Liver (tissue), 9 donors: Measurements from ENCODE around the gene HMGCL. TPM values are rescaled to one million over a fixed set of nuclear protein-coding genes. Genes with fewer than 3 reads are reported as not detected.

Experiments used
- DNase-seq: peaks from one replicate; pipeline ENCODE4 v3.0.0-alpha.2; 2017; ENCODE audit warnings: low spot score
- H3K27ac ChIP-seq, 2 donors: one replicate each; pipeline ENCODE4 v1.7.0; 2013; ENCODE audit warnings: inconsistent platforms in 2 of 2, low read length in 2 of 2, control low read depth in 1 of 2, low read depth in 1 of 2, mild to moderate bottlenecking in 1 of 2
- H3K27me3 ChIP-seq, 4 donors: one replicate each; pipeline versions ENCODE4 v1.6.1 to v1.7.0; 2013; ENCODE audit warnings: low read length in 3 of 4, inconsistent platforms in 1 of 4, mild to moderate bottlenecking in 1 of 4, moderate library complexity in 1 of 4; ENCODE audit not compliant: control insufficient read depth in 4 of 4, insufficient read depth in 4 of 4
- H3K36me3 ChIP-seq, 4 donors: one replicate each; pipeline versions ENCODE4 v1.6.1 to v1.7.0; 2013; ENCODE audit warnings: low read length in 3 of 4, mild to moderate bottlenecking in 3 of 4, low read depth in 1 of 4, moderate library complexity in 1 of 4; ENCODE audit not compliant: control insufficient read depth in 4 of 4, insufficient read depth in 3 of 4
- H3K4me1 ChIP-seq, 4 donors: one replicate each; pipeline versions ENCODE4 v1.6.1 to v1.7.0; 2013; ENCODE audit warnings: low read length in 3 of 4, mild to moderate bottlenecking in 3 of 4, moderate library complexity in 1 of 4; ENCODE audit not compliant: control insufficient read depth in 4 of 4, insufficient read depth in 4 of 4
- H3K4me3 ChIP-seq, 3 donors: one replicate each; pipeline versions ENCODE4 v1.6.1 to v1.7.0; 2013; ENCODE audit warnings: low read length in 3 of 3, control low read depth in 1 of 3, low read depth in 1 of 3, mild to moderate bottlenecking in 1 of 3
- H3K9ac ChIP-seq, 2 donors: one replicate each; pipeline ENCODE4 v1.7.0; 2013; ENCODE audit warnings: low read length in 2 of 2, mild to moderate bottlenecking in 2 of 2, moderate library complexity in 2 of 2, control low read depth in 1 of 2, low read depth in 1 of 2
- H3K9me3 ChIP-seq, 4 donors: one replicate each; pipeline versions ENCODE4 v1.6.1 to v1.7.0; 2013; ENCODE audit warnings: low read length in 3 of 4; ENCODE audit not compliant: control insufficient read depth in 4 of 4
- CTCF ChIP-seq: fragments of 150-350 bp; IDR thresholded peaks from 2 replicates; pipeline ENCODE4 v1.5.1; 2017; ENCODE audit warnings: improper control_type of control experiment, low read depth, low read length; ENCODE audit not compliant: missing input control
- EGR1 ChIP-seq, 2 donors: IDR thresholded peaks; 2 replicates each; pipeline ENCODE4 v1.6.1; 2016 to 2018; ENCODE audit warnings: antibody characterized with exemption in 2 of 2, low read depth in 2 of 2
- FOXA1 ChIP-seq: IDR thresholded peaks from 2 replicates; pipeline ENCODE4 v1.6.1; 2016; ENCODE audit warnings: antibody characterized with exemption
- FOXA2 ChIP-seq: IDR thresholded peaks from 2 replicates; pipeline ENCODE4 v1.6.1; 2016; ENCODE audit warnings: antibody characterized with exemption
- GABPA ChIP-seq, 2 donors: IDR thresholded peaks in 1 of 2; conservative IDR thresholded peaks in 1 of 2; 2 replicates each; pipeline ENCODE4 v1.6.1; 2016; ENCODE audit warnings: antibody characterized with exemption in 2 of 2, mild to moderate bottlenecking in 1 of 2, moderate library complexity in 1 of 2
- HNF4A ChIP-seq, 2 donors: conservative IDR thresholded peaks; 2 replicates each; pipeline ENCODE4 v1.6.1; 2016; ENCODE audit warnings: antibody characterized with exemption in 2 of 2, mild to moderate bottlenecking in 2 of 2
- HNF4G ChIP-seq: IDR thresholded peaks from 2 replicates; pipeline ENCODE4 v1.6.1; 2016; ENCODE audit warnings: antibody characterized with exemption
- JUND ChIP-seq, 2 donors: IDR thresholded peaks; 2 replicates each; pipeline ENCODE4 v1.6.1; 2016; ENCODE audit warnings: antibody characterized with exemption in 2 of 2
- NR2F2 ChIP-seq: IDR thresholded peaks from 2 replicates; pipeline ENCODE4 v1.6.1; 2016; ENCODE audit warnings: antibody characterized with exemption
- RAD21 ChIP-seq, 2 donors: IDR thresholded peaks; 2 replicates each; pipeline ENCODE4 v1.6.1; 2016; ENCODE audit warnings: antibody characterized with exemption in 2 of 2, mild to moderate bottlenecking in 2 of 2
- RXRA ChIP-seq, 2 donors: IDR thresholded peaks; 2 replicates each; pipeline ENCODE4 v1.6.1; 2017 to 2018; ENCODE audit warnings: antibody characterized with exemption in 2 of 2, mild to moderate bottlenecking in 1 of 2
- SP1 ChIP-seq: IDR thresholded peaks from 2 replicates; pipeline ENCODE4 v1.6.1; 2018; ENCODE audit warnings: antibody characterized with exemption, mild to moderate bottlenecking
- TAF1 ChIP-seq: conservative IDR thresholded peaks from 2 replicates; pipeline ENCODE4 v1.6.1; 2016; ENCODE audit warnings: antibody characterized with exemption, mild to moderate bottlenecking
- YY1 ChIP-seq: IDR thresholded peaks from 2 replicates; pipeline ENCODE4 v1.6.1; 2016; ENCODE audit warnings: antibody characterized with exemption, mild to moderate bottlenecking
- ZBTB33 ChIP-seq: IDR thresholded peaks from 2 replicates; pipeline ENCODE4 v1.6.1; 2016; ENCODE audit warnings: antibody characterized with exemption
- WGBS: extraction: QIAGEN DNeasy Blood & Tissue Kit; methylation state at CpG from one replicate; pipeline ENCODE4 v1.1.7; 2013; 5-methylcytosine and 5-hydroxymethylcytosine counted together
- polyA plus RNA-seq, 2 donors: library from polyadenylated mRNA; stranded (reverse) in 1 of 2; unstranded in 1 of 2; fragments of 200-250 nt in 1 of 2; fragments of >200 nt in 1 of 2; fragmentation: Nextera tagmentation in 1 of 2; extraction: Ambion mirVana in 1 of 2; gene quantifications; one replicate each; pipeline versions ENCODE4 v1.2.1 to v1.2.3, GENCODE V29; 2013 to 2015
- total RNA-seq, 2 donors: library from RNA; depleted of rRNA; stranded (reverse); fragments of >200 nt; gene quantifications; one replicate each; pipeline ENCODE4 v1.2.3, GENCODE V29; 2014
- TF ChIP-seq, protein P1 (sequence below): IDR thresholded peaks from 2 replicates; pipeline ENCODE4 v1.6.1; 2016; ENCODE audit warnings: antibody characterized with exemption
- TF ChIP-seq, protein P2 (sequence below): IDR thresholded peaks from 2 replicates; pipeline ENCODE4 v1.6.1; 2016; ENCODE audit warnings: antibody characterized with exemption
- TF ChIP-seq, protein P3 (sequence below): IDR thresholded peaks from 2 replicates; pipeline ENCODE4 v1.6.1; 2016; ENCODE audit warnings: antibody characterized with exemption, mild to moderate bottlenecking
- donor health status: healthy.
- donor health status: healthy.
- donor health status: healthy.
- donor health status: healthy.
- donor health status: healthy.

Gene HMGCL
- total and polyA plus RNA-seq, 4 donors = 68.2 to 198 (median 149) TPM

- H3K9ac ChIP-seq = peak within 1 kb of the TSS; percentile 62 to 96
- WGBS = under 1% methylated on average over 82 of the region's 82 CpGs
- peak; percentile 99 for DNase-seq
- H3K27ac ChIP-seq = peak within 1 kb of the TSS; percentile 99 to 100
- H3K36me3 ChIP-seq = peaks cover 5 to 29% (median 8%) of the 10 kb centered on the region in 4 donors
- peak within 1 kb of the TSS; percentile 80 to 91 (median 80) for H3K4me3 ChIP-seq
- TF ChIP-seq HNF4A (conservative IDR thresholded peaks at IDR 0.05) (peak; percentile 24 to 47), EGR1 (IDR thresholded peaks at IDR 0.05; ENCODE audit: low read depth in 2 of 2) (peak; percentile 63 to 86), NR2F2 (peak; percentile 32), HNF4G (no peak), SP1 (peak; percentile 68), JUND (IDR thresholded peaks at IDR 0.05) (peak in 1 of 2 donors; percentile 11), TAF1 (no peak), FOXA2 (no peak), RXRA (IDR thresholded peaks at IDR 0.05) (peak; percentile 49 to 59), YY1 (peak; percentile 82), ZBTB33 (peak; percentile 81), GABPA (IDR thresholded peaks at IDR 0.05 in 1 of 2, conservative IDR thresholded peaks at IDR 0.05 in 1 of 2) (peak in 1 of 2 donors; percentile 88), FOXA1 (no peak), CTCF (no peak), RAD21 (IDR thresholded peaks at IDR 0.05) (peak in 1 of 2 donors; percentile 27)
- TF ChIP-seq, protein P1, sequence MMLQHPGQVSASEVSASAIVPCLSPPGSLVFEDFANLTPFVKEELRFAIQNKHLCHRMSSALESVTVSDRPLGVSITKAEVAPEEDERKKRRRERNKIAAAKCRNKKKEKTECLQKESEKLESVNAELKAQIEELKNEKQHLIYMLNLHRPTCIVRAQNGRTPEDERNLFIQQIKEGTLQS = no peak
- TF ChIP-seq, protein P2, sequence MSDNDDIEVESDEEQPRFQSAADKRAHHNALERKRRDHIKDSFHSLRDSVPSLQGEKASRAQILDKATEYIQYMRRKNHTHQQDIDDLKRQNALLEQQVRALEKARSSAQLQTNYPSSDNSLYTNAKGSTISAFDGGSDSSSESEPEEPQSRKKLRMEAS = peak; percentile 71
- TF ChIP-seq, protein P3, sequence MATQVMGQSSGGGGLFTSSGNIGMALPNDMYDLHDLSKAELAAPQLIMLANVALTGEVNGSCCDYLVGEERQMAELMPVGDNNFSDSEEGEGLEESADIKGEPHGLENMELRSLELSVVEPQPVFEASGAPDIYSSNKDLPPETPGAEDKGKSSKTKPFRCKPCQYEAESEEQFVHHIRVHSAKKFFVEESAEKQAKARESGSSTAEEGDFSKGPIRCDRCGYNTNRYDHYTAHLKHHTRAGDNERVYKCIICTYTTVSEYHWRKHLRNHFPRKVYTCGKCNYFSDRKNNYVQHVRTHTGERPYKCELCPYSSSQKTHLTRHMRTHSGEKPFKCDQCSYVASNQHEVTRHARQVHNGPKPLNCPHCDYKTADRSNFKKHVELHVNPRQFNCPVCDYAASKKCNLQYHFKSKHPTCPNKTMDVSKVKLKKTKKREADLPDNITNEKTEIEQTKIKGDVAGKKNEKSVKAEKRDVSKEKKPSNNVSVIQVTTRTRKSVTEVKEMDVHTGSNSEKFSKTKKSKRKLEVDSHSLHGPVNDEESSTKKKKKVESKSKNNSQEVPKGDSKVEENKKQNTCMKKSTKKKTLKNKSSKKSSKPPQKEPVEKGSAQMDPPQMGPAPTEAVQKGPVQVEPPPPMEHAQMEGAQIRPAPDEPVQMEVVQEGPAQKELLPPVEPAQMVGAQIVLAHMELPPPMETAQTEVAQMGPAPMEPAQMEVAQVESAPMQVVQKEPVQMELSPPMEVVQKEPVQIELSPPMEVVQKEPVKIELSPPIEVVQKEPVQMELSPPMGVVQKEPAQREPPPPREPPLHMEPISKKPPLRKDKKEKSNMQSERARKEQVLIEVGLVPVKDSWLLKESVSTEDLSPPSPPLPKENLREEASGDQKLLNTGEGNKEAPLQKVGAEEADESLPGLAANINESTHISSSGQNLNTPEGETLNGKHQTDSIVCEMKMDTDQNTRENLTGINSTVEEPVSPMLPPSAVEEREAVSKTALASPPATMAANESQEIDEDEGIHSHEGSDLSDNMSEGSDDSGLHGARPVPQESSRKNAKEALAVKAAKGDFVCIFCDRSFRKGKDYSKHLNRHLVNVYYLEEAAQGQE = peak; percentile 40
- no peaks in the 10 kb centered on the region for H3K9me3 ChIP-seq
- H3K4me1 ChIP-seq = peaks cover 12 to 50% (median 45%) of the 10 kb centered on the region in 4 donors
- H3K27me3 ChIP-seq = no peaks in the 10 kb centered on the region
Measured at GRCh38 chr1:23800400-23801337, 24.6 kb downstream of the HMGCL start, which contains the start of gene GALE. Gene GALE (minus strand): TSS chr1:23800754. CDS start chr1:23799007, 1,747 bp downstream.
